ENCODE results near the gene PSENEN. TPM values are rescaled to one million over a fixed set of nuclear protein-coding genes. Genes with fewer than 3 reads are reported as not detected.
"Not testable (repeated sequence)": the region's sequence is repeated elsewhere in the genome, so short reads cannot be mapped to it uniquely, and the experiment has no call there.

The PSENEN gene
- total RNA-seq, 1 experiment from 2014 or later: 108 TPM

DNA sequence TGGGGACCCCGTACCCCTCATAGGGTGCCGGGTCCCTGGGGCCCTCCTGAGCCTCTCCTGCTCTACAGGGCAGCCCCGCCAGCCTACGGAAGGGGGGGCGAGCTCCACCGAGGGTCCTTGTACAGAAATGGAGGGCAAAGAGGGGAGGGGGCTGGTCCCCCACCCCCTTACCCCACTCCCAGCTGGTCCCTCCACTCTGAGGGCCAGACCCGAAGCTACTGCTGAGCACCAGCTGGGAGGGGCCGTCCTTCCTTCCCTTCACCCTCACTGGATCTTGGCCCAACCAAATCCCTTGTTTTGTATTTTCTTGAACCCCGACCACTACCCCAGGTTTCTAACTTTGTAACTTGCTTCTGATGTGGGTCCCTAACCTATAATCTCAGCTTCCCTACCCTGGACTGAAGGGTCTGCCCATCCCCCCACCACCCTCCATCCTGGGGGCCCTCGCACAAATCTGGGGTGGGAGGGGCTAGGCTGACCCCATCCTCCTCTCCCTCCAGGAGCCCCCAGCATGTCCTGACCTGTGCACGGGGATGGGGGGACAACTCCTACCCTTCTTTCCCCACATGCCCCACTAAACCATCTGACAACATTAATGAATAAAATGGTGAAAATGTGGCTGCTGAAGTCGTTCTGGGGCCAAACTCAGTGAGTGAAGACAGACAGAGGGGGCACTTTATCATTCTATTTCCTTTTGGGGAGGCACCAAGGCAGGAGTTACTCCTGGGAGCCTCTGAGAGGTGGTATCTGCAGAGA lies 42.9 kb downstream of the PSENEN start:
- no peak for DNase-seq (ENCODE audit: low read depth)

DNA sequence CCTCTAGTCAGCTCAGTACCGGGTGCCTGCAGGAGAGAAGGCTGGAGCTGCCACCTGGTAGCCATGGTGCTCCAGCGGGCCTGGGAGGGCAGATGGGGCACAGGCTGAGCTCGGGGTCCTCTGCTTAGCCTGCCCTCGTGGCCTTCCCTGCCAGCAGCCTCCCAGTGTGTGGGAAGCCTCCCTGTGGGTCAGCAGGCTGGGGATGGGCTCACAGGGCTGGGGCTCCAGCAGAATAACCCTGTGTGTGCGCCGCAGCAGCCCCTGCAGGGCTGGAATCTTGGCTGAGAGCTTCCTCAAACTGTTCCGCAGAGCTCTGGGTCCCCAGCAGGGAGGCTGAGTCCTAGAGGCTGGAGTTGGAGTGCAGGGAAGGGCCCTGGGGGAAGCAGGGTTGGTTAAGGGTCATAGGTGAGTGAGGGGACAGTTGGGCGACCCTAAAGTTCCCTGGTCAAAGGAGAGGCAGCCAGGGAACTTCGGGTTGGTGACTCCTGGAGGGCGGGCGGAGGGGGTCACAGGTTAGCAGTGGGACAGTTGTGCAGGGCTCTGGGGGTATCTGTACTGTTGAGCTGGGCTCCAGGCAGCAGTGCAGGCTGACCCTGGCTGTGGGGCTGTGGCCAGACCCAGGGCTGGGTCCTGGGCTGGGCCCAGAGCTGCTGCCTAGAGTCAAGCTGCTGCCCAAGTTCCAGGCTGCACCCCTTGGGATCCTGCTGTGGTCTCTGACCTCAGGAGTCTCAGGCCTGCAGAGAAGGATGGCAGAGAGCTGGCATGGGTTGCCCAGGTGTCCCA lies 43.9 kb downstream of the PSENEN start:
- DNase-seq (ENCODE audit: low read depth): no peak

DNA sequence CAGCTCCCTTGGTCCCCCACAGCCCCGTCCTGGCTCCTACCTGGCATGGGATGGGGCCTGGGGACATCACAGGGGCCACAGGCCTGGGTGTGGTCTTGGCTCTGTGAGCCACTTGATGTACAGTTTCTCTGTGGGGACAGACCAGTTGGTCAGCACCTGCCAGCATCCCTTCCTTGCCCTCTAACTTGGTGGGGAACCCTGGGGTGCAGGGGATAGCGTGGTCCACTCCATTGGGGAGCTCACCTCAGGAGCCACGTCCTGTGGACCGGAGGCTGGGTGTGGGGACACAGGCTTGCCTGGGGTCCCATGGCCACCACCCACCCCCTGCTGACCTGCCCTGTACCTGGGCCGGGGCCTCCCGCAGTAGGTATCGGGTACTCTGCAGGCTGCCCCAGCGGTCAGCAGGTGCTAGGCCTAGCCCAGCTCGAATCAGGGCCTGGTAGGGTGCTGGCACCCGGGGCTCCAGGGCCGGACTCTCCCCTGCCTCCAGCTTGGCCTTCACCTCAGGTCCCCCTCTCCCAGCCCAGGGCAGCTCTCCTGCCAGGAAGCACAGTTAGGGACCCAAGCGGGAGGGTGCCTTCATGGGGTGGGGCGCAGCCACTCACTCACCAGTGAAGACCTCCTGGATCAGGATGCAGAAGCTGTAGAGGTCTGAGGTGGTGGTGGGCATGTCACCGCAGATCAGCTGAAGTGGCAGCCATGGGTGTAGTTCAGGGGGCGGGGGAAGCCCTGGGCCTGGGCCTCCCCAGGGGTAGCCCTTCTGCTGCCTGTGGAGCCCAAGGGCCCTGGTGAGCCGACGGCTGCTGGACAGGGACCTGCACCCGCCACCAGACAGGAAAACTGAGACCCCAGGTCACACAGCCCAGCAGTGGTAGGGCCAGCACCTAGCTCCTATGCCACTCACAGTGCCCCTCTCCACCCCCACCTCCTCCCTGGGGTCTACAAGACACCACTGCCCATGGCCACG lies 44.8 kb downstream of the PSENEN start:
- DNase-seq (ENCODE audit: low read depth): no peak

DNA sequence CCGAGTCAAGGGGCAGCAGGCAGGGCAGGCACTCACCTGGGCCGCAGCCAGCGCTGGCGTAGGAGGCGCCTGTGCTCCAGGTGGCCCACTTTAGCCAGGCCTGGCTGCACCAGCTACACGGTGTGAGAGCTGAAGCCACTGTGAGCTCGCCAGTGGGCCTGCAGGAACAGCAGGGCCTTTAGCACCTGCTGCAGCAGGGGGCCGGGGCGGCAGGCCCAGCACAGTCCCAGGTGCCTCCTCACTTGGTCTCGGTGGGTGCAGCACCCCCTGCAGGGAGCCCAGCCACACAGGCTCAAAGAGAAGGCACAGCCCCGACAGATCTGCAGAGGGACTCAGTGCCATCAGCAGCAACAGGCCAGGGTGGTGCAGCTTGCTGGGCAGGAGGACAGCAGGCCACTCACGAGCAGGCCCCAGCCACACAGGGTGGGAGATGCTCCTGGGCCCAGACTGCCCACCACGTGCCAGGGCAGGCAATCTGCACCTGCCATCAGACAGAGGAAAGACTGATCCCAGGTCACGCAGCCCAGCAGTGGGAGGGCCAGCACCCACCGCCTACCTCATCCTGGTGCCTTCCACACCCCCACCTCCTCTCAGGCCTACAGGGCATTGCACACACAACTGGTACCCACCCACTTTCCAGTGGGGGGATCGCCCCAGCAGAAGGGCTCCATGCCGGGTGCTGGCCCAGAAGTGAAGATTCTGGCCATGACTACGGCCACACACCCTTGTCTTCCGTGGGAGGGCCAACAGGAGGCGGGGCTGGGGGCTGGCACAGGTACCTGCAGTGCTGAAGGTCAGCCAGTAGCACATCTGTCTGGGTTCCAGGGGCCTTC lies 45.7 kb downstream of the PSENEN start:
- no peak for DNase-seq (ENCODE audit: low read depth)

DNA sequence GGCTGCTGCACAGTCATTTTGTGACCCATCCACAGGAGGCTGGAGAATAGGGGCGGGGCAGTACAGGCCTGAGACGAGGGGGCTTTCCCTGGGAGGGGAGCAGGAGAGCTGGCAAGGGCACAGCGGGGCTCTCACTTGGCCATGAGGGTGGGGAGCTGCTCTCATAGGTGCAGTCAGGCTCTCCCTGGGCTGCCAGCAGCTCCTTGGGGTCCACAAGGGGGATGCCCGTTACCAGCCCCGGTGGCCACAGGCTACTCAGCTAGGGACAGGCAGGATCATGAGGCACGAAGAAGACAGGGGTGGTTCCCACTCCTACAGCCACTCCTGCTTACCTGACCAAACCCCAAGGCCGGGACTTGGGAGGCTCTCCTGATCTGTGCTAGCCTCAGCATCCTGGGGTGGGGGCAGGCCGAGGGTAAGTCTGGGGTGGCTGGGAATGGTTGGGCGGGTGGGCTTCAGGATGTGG lies 46.4 kb downstream of the PSENEN start:
- DNase-seq (ENCODE audit: low read depth): no peak

DNA sequence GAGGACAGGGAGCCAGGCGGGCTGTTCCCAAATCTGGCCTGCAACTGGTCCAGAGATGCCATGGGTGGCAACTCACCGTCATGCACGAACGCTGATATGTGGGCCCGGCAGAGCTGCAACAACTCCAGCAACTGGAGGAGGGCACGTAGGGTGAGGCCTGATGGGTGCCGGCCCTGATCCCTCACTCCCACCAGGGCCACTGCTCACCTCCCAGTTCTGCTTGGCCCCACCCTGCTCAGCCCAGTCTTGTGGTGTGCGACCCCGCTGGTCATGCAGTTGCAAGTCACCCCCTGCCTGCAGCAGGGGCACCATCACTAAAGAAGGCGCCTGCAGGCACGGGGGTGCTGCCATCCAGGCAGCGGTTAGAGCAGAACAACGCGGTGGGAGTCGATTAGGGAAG lies 46.9 kb downstream of the PSENEN start:
- no peak for DNase-seq (ENCODE audit: low read depth)

DNA sequence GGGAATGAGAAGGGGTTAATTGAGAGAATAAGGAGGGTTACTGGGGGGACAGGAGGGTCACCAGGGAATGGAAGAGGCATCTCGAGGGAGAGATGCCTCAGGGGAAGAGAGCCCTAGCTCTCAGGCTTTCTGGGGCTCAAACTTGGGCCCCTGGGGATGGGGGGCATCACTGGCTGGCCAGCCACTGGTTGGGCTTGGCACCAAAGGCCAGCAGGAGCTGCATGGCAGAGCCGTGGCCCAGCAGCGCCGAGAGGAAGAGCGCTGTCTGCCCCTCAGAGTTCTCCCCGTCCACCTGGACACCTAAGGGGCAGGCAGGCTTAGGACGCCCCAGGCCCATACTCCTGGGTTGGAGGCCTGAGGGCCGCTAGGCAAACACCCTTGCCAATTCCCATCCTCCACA lies 47.4 kb downstream of the PSENEN start:
- DNase-seq (ENCODE audit: low read depth): no peak

DNA sequence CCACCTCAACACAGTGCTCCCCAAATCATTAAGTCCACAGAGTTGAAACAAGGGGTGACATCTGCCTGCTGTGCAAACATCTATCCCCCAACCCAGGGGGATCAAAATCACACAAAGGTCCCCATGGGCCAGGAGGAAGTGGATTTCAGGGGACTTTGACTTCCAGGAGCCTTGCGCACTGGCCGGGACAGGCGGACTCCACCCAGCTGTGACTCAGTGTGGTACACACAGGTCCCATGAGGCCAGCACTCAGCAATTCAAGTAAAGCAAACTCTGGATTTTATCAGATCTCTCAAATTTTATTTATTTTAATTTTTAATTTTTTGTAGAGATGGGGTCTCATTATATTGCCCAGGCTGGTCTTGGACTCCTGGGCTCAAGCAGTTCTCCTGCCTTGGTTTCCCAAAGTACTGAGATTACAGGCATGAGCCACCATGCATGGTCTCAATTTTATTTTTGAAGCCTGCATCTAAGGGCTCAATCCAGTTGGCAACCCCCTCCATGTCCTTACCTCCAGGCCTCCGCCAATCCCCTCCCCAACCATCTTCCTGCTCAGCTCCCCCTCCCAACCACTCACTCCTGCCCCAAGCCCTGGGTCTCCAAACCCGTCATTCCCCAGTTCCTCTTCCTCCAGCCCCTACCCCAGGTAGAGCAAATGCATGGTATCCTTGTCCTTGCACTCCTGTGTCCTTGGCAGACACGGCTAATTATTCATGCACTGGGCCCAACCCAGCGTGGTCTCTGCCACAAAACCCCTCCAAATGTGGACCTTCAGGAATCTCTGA lies 48.1 kb downstream of the PSENEN start:
- DNase-seq (ENCODE audit: low read depth): no peak

DNA sequence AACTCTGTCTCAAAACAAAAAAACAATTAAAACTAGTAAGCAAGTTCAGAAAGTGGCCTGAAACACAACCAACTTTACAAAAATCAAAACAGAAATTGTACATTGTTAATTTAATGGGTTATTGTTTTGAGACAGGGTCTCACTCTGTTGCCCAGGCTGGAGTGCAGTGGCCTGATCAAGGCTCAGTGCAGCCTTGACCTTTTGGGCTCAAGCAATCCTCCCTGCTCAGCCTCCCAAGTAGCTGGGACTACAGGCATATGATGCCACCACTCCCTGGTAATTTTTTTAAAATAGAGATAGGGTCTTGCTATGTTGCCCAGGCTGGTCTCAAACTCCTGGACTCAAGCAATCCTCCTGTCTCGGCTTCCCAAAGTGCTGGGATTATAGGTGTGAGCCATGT lies 50.1 kb downstream of the PSENEN start:
- DNase-seq (ENCODE audit: low read depth): not testable (repeated sequence)

Other genes with a start within 250 kb of the PSENEN start
- gene DMKN, start 232.0 kb upstream of the PSENEN start, total RNA-seq (2014; rRNA removed; shearing (Covaris generic)): 6.7 and 34.4 TPM in 2 replicates
- gene SBSN, start 217.3 kb upstream of the PSENEN start, total RNA-seq (2014; rRNA removed; shearing (Covaris generic)): 0.25 and 0.49 TPM in 2 replicates
- gene GAPDHS, start 212.2 kb upstream of the PSENEN start, total RNA-seq (2014; rRNA removed; shearing (Covaris generic)): not detected in 2 replicates
- 106 and 116 TPM in 2 replicates for gene TMEM147, start 200.0 kb upstream of the PSENEN start, total RNA-seq (2014; rRNA removed; shearing (Covaris generic))
- not detected in 2 replicates for gene ATP4A, start 182.0 kb upstream of the PSENEN start, total RNA-seq (2014; rRNA removed; shearing (Covaris generic))
- gene PMIS2, start 159.5 kb upstream of the PSENEN start, total RNA-seq (2014; rRNA removed; shearing (Covaris generic)): not detected in 2 replicates
- gene HAUS5, start 132.9 kb upstream of the PSENEN start, total RNA-seq (2014; rRNA removed; shearing (Covaris generic)): 9.1 and 10.1 TPM in 2 replicates
- 97.1 and 128 TPM in 2 replicates for gene RBM42, start 116.6 kb upstream of the PSENEN start, total RNA-seq (2014; rRNA removed; shearing (Covaris generic))
- gene ETV2, start 103.9 kb upstream of the PSENEN start, total RNA-seq (2014; rRNA removed; shearing (Covaris generic)): 0.54 TPM in 1 of 2 replicates, not detected in the other
- gene COX6B1, start 97.3 kb upstream of the PSENEN start, total RNA-seq (2014; rRNA removed; shearing (Covaris generic)): 635 and 1,532 TPM in 2 replicates
- 0.47 TPM in 1 of 2 replicates, not detected in the other for gene UPK1A, start 79.1 kb upstream of the PSENEN start, total RNA-seq (2014; rRNA removed; shearing (Covaris generic))
- not detected in 2 replicates for gene ZBTB32, start 41.1 kb upstream of the PSENEN start, total RNA-seq (2014; rRNA removed; shearing (Covaris generic))
- gene KMT2B, start 27.6 kb upstream of the PSENEN start, total RNA-seq (2014; rRNA removed; shearing (Covaris generic)): 4.9 and 8.8 TPM in 2 replicates
- 8.8 and 24.0 TPM in 2 replicates for gene IGFLR1, start 3.2 kb upstream of the PSENEN start, total RNA-seq (2014; rRNA removed; shearing (Covaris generic))
- gene U2AF1L4, start 233 bp upstream of the PSENEN start, total RNA-seq (2014; rRNA removed; shearing (Covaris generic)): 18.0 and 24.9 TPM in 2 replicates
- gene LIN37, start 2.9 kb downstream of the PSENEN start, total RNA-seq (2014; rRNA removed; shearing (Covaris generic)): 4.3 and 12.2 TPM in 2 replicates
- gene HSPB6, start 11.4 kb downstream of the PSENEN start, total RNA-seq (2014; rRNA removed; shearing (Covaris generic)): 0.39 and 0.47 TPM in 2 replicates
- gene PROSER3, start 12.5 kb downstream of the PSENEN start, total RNA-seq (2014; rRNA removed; shearing (Covaris generic)): 5.9 and 7.4 TPM in 2 replicates
- 1.5 and 4.2 TPM in 2 replicates for gene ARHGAP33, start 29.9 kb downstream of the PSENEN start, total RNA-seq (2014; rRNA removed; shearing (Covaris generic))
- gene PRODH2, start 67.2 kb downstream of the PSENEN start, total RNA-seq (2014; rRNA removed; shearing (Covaris generic)): not detected in 2 replicates
- gene NPHS1, start 106.9 kb downstream of the PSENEN start, total RNA-seq (2014; rRNA removed; shearing (Covaris generic)): not detected in 2 replicates
- 0.07 and 0.17 TPM in 2 replicates for gene KIRREL2, start 111.3 kb downstream of the PSENEN start, total RNA-seq (2014; rRNA removed; shearing (Covaris generic))
- gene APLP1, start 122.9 kb downstream of the PSENEN start, total RNA-seq (2014; rRNA removed; shearing (Covaris generic)): 42.4 and 51.5 TPM in 2 replicates
- gene NFKBID, start 154.9 kb downstream of the PSENEN start, total RNA-seq (2014; rRNA removed; shearing (Covaris generic)): 0.91 and 6.1 TPM in 2 replicates
- not detected in 2 replicates for gene HCST, start 156.9 kb downstream of the PSENEN start, total RNA-seq (2014; rRNA removed; shearing (Covaris generic))
- not detected in 2 replicates for gene TYROBP, start 162.6 kb downstream of the PSENEN start, total RNA-seq (2014; rRNA removed; shearing (Covaris generic))
- gene LRFN3, start 190.7 kb downstream of the PSENEN start, total RNA-seq (2014; rRNA removed; shearing (Covaris generic)): 3.3 and 4.6 TPM in 2 replicates
- 32.0 and 40.1 TPM in 2 replicates for gene SDHAF1, start 249.5 kb downstream of the PSENEN start, total RNA-seq (2014; rRNA removed; shearing (Covaris generic))

Data from M059J (cell line).